Caco-2 (cell line): ENCODE results near the gene ISG20L2. TPM values are rescaled to one million over a fixed set of nuclear protein-coding genes. Genes with fewer than 3 reads are reported as not detected.

Source experiments
- BruUV-seq: library from RNA; stranded (reverse); fragments of 400-500 nt; replicated peaks from 2 replicates; lab custom pipeline; 2021; lab: Mats Ljungman, UMichigan
- CTCF ChIA-PET: fragments of 300-600 bp; sonication (Branson Sonifier 250); formaldehyde crosslinking; loops from one replicate; lab custom pipeline; 2022; ENCODE audit warnings: antibody characterized with exemption; lab: Charles Lee
- POLR2A ChIA-PET: fragments of 300-600 bp; sonication (Branson Sonifier 250); formaldehyde crosslinking; loops from one replicate; lab custom pipeline; 2022; ENCODE audit warnings: antibody characterized with exemption; lab: Charles Lee
- DNase-seq, 2 experiments: peaks; one replicate each; pipeline versions ENCODE4 v3.0.0 to v3.0.0-alpha.2; 2020 to 2022
- H3K27me3 ChIP-seq: replicated peaks from 2 replicates; pipeline ENCODE4 v1.6.0; 2011; ENCODE audit warnings: low read length; ENCODE audit not compliant: control insufficient read depth, insufficient read depth
- H3K36me3 ChIP-seq: 2 replicates; pipeline ENCODE4 v1.5.1; 2011; ENCODE audit warnings: low read length; ENCODE audit not compliant: control insufficient read depth, insufficient read depth
- H3K4me1 ChIP-seq: fragments of 250-450 bp; sonication (Bioruptor Pico); 2 replicates; pipeline ENCODE4 v1.5.1; 2020; ENCODE audit warnings: mild to moderate bottlenecking
- H3K4me3 ChIP-seq: 2 replicates; pipeline ENCODE4 v1.5.1; 2011; ENCODE audit warnings: low read depth, mild to moderate bottlenecking, control low read depth, low read length
- H3K9me3 ChIP-seq: fragments of 250-450 bp; sonication (Bioruptor Pico); 2 replicates; pipeline ENCODE4 v1.5.1; 2020; ENCODE audit warnings: mild to moderate bottlenecking, moderate library complexity
- H3K27ac Mint-ChIP-seq: one replicate; pipeline ENCODE4 v1.8.0; 2022; ENCODE audit warnings: mixed read lengths; ENCODE audit not compliant: unreplicated experiment
- H3K27me3 Mint-ChIP-seq: one replicate; pipeline ENCODE4 v1.8.0; 2022; ENCODE audit warnings: mixed read lengths; ENCODE audit not compliant: insufficient read depth, unreplicated experiment
- H3K36me3 Mint-ChIP-seq: one replicate; pipeline ENCODE4 v1.8.0; 2022; ENCODE audit warnings: mild to moderate bottlenecking, mixed read lengths; ENCODE audit not compliant: insufficient read depth, unreplicated experiment
- H3K4me1 Mint-ChIP-seq: one replicate; pipeline ENCODE4 v1.8.0; 2022; ENCODE audit warnings: low read depth, mixed read lengths; ENCODE audit not compliant: unreplicated experiment
- H3K4me3 Mint-ChIP-seq: one replicate; pipeline ENCODE4 v1.8.0; 2022; ENCODE audit warnings: mild to moderate bottlenecking, moderate library complexity, mixed read lengths; ENCODE audit not compliant: unreplicated experiment
- H3K9me3 Mint-ChIP-seq: one replicate; pipeline ENCODE4 v1.8.0; 2022; ENCODE audit warnings: mixed read lengths; ENCODE audit not compliant: unreplicated experiment
- intact Hi-C: fragments of 100-400 bp; cut with micrococcal nuclease; formaldehyde crosslinking; loops from one replicate; pipeline ENCODE4 v1.10.0; 2022; ENCODE audit not compliant: unreplicated experiment
- total RNA-seq: library from RNA; stranded (reverse); gene quantifications from 2 replicates; pipeline ENCODE4 v1.2.3, GENCODE V29; 2022
- TF ChIP-seq, protein P1 (sequence below), 2 experiments: fragments of 200-600 bp in 1 of 2; IDR thresholded peaks; 1 replicate in 1 of 2; 2 replicates in 1 of 2; pipeline versions ENCODE4 v1.5.1 to v1.8.0; 2011 to 2022; ENCODE audit warnings: antibody characterized with exemption in 1 of 2, control low read depth in 1 of 2, inconsistent platforms in 1 of 2, low read depth in 1 of 2, low read length in 1 of 2, mild to moderate bottlenecking in 1 of 2, moderate library complexity in 1 of 2; ENCODE audit not compliant: insufficient read depth in 1 of 2, severe bottlenecking in 1 of 2, unreplicated experiment in 1 of 2

Gene ISG20L2
- total RNA-seq, 1 experiment from 2014 or later, result 42.3 TPM

DNA sequence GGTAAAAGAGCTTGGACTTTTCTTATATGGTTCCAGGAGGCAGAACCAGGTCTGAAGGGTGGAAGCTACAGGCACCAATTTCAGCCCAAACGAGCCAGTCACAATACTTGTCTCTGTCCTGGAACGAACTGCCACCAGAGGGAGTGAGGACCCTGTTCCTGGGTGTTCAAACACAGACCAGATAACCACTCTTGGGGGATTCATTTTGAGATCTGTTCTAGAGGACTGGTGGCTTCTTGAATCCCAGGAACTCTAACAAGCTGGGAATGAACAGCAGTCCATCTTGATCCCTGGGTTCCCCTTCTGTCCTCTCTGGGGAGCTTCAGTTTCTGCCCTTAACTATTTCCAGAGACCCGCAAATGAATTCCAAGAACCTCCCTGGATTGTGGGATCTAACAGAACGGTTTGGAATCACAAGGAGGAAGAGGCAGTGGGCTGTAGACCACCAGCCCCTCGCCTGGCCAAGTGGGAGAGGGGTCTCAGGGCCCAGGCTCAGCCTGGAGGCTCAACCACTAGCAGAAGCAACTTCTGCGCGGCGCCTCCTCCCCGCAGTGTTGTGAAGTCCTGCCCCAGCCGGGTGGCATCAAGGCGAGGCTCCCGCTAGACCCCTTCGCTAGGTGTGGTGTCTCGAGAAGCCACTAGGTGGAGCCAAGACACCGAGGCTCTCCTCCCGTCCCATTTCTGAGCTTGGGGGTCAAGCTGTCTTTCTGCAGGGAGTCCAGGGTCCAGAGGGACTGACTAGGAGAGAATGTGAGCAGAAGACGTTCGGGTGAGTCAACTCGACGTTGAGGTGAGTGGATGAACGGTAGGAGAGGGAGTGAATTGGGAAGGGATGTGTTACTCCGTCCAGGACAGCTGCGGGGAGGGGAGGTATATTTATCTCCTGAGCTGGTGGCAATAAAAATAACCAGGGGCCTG is 39.3 kb downstream of the ISG20L2 start:
- Histone ChIP-seq H3K9me3 (no peaks in the 10 kb centered on the region), H3K4me1 (peaks cover 46% of the 10 kb centered on the region), H3K4me3 (peak overlapping the region; percentile 16), H3K27me3 (no peaks in the 10 kb centered on the region), H3K36me3 (no peaks in the 10 kb centered on the region)
- Mint-ChIP-seq H3K27me3 (no peaks in the 10 kb centered on the region), H3K36me3 (peaks cover 4% of the 10 kb centered on the region), H3K9me3 (no peaks in the 10 kb centered on the region), H3K4me1 (peaks cover 23% of the 10 kb centered on the region), H3K27ac (peak overlapping the region; percentile 8), H3K4me3 (peak overlapping the region; percentile 56)
- BruUV-seq, result no TSS peak
- peak; percentile 90 to 92 for DNase-seq
- TF ChIP-seq, protein P1, sequence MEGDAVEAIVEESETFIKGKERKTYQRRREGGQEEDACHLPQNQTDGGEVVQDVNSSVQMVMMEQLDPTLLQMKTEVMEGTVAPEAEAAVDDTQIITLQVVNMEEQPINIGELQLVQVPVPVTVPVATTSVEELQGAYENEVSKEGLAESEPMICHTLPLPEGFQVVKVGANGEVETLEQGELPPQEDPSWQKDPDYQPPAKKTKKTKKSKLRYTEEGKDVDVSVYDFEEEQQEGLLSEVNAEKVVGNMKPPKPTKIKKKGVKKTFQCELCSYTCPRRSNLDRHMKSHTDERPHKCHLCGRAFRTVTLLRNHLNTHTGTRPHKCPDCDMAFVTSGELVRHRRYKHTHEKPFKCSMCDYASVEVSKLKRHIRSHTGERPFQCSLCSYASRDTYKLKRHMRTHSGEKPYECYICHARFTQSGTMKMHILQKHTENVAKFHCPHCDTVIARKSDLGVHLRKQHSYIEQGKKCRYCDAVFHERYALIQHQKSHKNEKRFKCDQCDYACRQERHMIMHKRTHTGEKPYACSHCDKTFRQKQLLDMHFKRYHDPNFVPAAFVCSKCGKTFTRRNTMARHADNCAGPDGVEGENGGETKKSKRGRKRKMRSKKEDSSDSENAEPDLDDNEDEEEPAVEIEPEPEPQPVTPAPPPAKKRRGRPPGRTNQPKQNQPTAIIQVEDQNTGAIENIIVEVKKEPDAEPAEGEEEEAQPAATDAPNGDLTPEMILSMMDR (IDR thresholded peaks at IDR 0.05; ENCODE audit: insufficient read depth in 1 of 2, low read depth in 1 of 2, low read length in 1 of 2, severe bottlenecking in 1 of 2, unreplicated experiment in 1 of 2), result peak; percentile 87 to 89
- POLR2A ChIA-PET, result interaction anchor here (0.6 to 2.7 kb wide), 7 partner anchors 12 to 63 kb away, joined by 3 to 26 read pairs (median 4); partner anchors contain the start of genes CRABP2, HDGF, ISG20L2 and METTL25B
- CTCF ChIA-PET, result interaction anchor here (0.5 to 5.2 kb wide), 42 partner anchors 8 to 1365 kb away, joined by 3 to 262 read pairs (median 6); partner anchors contain the start of genes CRABP2, HAPLN2, HDGF and INSRR
- intact Hi-C loops, result loop anchor here (1.0 to 2.0 kb wide), 6 partner anchors 17 to 238 kb away; partner anchors contain the start of genes NTRK1 and PRCC

DNA sequence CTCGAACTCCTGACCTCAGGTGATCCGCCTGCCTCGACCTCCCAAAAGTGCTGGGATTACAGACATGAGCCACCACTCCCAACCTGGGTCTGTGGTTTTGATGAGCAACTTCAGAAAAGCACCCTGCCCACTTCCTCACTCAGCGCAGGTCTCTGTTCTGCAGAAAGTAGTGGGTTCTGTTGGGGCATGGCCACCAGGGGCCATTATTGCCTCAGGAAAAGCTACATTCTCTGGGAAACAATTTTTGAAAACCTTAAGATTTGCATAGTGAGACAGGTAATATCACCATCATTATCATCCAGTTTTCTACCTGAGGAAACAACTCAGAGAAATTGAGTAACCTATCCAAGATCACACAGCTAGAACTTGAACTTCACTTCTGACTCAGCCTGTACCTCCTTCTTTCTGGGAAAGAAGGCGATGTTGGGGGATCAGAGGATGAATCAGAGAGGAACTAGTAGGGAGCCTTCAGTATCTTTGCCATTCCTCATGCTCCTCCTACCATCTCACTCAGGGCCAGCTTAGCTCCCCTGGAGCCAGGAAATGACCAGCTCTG is 44.3 kb downstream of the ISG20L2 start:
- intact Hi-C loops, result no loop called here
- Mint-ChIP-seq H3K36me3 (no peaks in the 10 kb centered on the region), H3K9me3 (no peaks in the 10 kb centered on the region), H3K27ac (no peak overlapping the region), H3K4me1 (peaks cover under 1% of the 10 kb centered on the region), H3K4me3 (no peak overlapping the region), H3K27me3 (peaks cover 6% of the 10 kb centered on the region)
- ChIA-PET CTCF (interaction anchor here (1.6 to 2.5 kb wide), 2 partner anchors 22 to 42 kb away, joined by 4 to 13 read pairs; no protein-coding TSS in a partner anchor), POLR2A (interaction anchor here (1.2 kb wide), 1 partner anchor 44 kb away, joined by 4 read pairs; the partner anchor contains the start of genes ISG20L2 and METTL25B)
- Histone ChIP-seq H3K4me3 (no peak overlapping the region), H3K27me3 (no peaks in the 10 kb centered on the region), H3K4me1 (no peaks in the 10 kb centered on the region), H3K36me3 (no peaks in the 10 kb centered on the region), H3K9me3 (no peaks in the 10 kb centered on the region)
- no TSS peak for BruUV-seq
- TF ChIP-seq, protein P1 (IDR thresholded peaks at IDR 0.05; ENCODE audit: insufficient read depth in 1 of 2, low read depth in 1 of 2, low read length in 1 of 2, severe bottlenecking in 1 of 2, unreplicated experiment in 1 of 2), result peak in 1 of 2 experiments; percentile 27
- no peak for DNase-seq
